Caco-2 (cell line): ENCODE results near the gene MARCHF2. TPM values are rescaled to one million over a fixed set of nuclear protein-coding genes. Genes with fewer than 3 reads are reported as not detected.

Source experiments
- BruUV-seq: library from RNA; stranded (reverse); fragments of 400-500 nt; replicated peaks from 2 replicates; lab custom pipeline; 2021; lab: Mats Ljungman, UMichigan
- CTCF ChIA-PET: fragments of 300-600 bp; sonication (Branson Sonifier 250); formaldehyde crosslinking; loops from one replicate; lab custom pipeline; 2022; ENCODE audit warnings: antibody characterized with exemption; lab: Charles Lee
- POLR2A ChIA-PET: fragments of 300-600 bp; sonication (Branson Sonifier 250); formaldehyde crosslinking; loops from one replicate; lab custom pipeline; 2022; ENCODE audit warnings: antibody characterized with exemption; lab: Charles Lee
- DNase-seq, 2 experiments: peaks; one replicate each; pipeline versions ENCODE4 v3.0.0 to v3.0.0-alpha.2; 2020 to 2022
- H3K27me3 ChIP-seq: replicated peaks from 2 replicates; pipeline ENCODE4 v1.6.0; 2011; ENCODE audit warnings: low read length; ENCODE audit not compliant: control insufficient read depth, insufficient read depth
- H3K36me3 ChIP-seq: 2 replicates; pipeline ENCODE4 v1.5.1; 2011; ENCODE audit warnings: low read length; ENCODE audit not compliant: control insufficient read depth, insufficient read depth
- H3K4me1 ChIP-seq: fragments of 250-450 bp; sonication (Bioruptor Pico); 2 replicates; pipeline ENCODE4 v1.5.1; 2020; ENCODE audit warnings: mild to moderate bottlenecking
- H3K4me3 ChIP-seq: 2 replicates; pipeline ENCODE4 v1.5.1; 2011; ENCODE audit warnings: low read depth, mild to moderate bottlenecking, control low read depth, low read length
- H3K9me3 ChIP-seq: fragments of 250-450 bp; sonication (Bioruptor Pico); 2 replicates; pipeline ENCODE4 v1.5.1; 2020; ENCODE audit warnings: mild to moderate bottlenecking, moderate library complexity
- H3K27ac Mint-ChIP-seq: one replicate; pipeline ENCODE4 v1.8.0; 2022; ENCODE audit warnings: mixed read lengths; ENCODE audit not compliant: unreplicated experiment
- H3K27me3 Mint-ChIP-seq: one replicate; pipeline ENCODE4 v1.8.0; 2022; ENCODE audit warnings: mixed read lengths; ENCODE audit not compliant: insufficient read depth, unreplicated experiment
- H3K36me3 Mint-ChIP-seq: one replicate; pipeline ENCODE4 v1.8.0; 2022; ENCODE audit warnings: mild to moderate bottlenecking, mixed read lengths; ENCODE audit not compliant: insufficient read depth, unreplicated experiment
- H3K4me1 Mint-ChIP-seq: one replicate; pipeline ENCODE4 v1.8.0; 2022; ENCODE audit warnings: low read depth, mixed read lengths; ENCODE audit not compliant: unreplicated experiment
- H3K4me3 Mint-ChIP-seq: one replicate; pipeline ENCODE4 v1.8.0; 2022; ENCODE audit warnings: mild to moderate bottlenecking, moderate library complexity, mixed read lengths; ENCODE audit not compliant: unreplicated experiment
- H3K9me3 Mint-ChIP-seq: one replicate; pipeline ENCODE4 v1.8.0; 2022; ENCODE audit warnings: mixed read lengths; ENCODE audit not compliant: unreplicated experiment
- intact Hi-C: fragments of 100-400 bp; cut with micrococcal nuclease; formaldehyde crosslinking; loops from one replicate; pipeline ENCODE4 v1.10.0; 2022; ENCODE audit not compliant: unreplicated experiment
- total RNA-seq: library from RNA; stranded (reverse); gene quantifications from 2 replicates; pipeline ENCODE4 v1.2.3, GENCODE V29; 2022
- TF ChIP-seq, protein P1 (sequence below), 2 experiments: fragments of 200-600 bp in 1 of 2; IDR thresholded peaks; 1 replicate in 1 of 2; 2 replicates in 1 of 2; pipeline versions ENCODE4 v1.5.1 to v1.8.0; 2011 to 2022; ENCODE audit warnings: antibody characterized with exemption in 1 of 2, control low read depth in 1 of 2, inconsistent platforms in 1 of 2, low read depth in 1 of 2, low read length in 1 of 2, mild to moderate bottlenecking in 1 of 2, moderate library complexity in 1 of 2; ENCODE audit not compliant: insufficient read depth in 1 of 2, severe bottlenecking in 1 of 2, unreplicated experiment in 1 of 2

Gene MARCHF2
- total RNA-seq, 1 experiment from 2014 or later = 13.8 TPM

DNA sequence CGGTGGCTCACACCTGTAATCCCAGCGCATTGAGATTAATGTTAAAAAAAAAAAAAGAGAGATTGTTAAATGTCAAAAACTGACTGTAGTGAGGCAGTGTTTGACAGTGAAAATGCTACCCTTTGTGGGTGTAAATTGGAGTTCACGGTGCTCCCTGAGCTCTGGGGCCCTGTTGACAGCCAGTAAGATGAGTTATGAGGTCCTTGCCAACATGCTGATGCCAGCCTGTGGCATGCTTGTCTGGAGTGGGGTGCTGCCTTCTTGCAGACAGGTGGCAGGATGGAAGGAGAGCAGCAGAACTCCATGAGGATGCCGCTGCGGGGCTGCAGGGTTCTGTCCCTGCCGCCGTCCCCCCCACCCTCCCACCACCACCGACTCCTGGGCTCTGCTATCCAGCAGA is 63.4 kb downstream of the MARCHF2 start:
- peaks cover 7% of the 10 kb centered on the region for H3K36me3 ChIP-seq
- CTCF ChIA-PET = no interaction called here

DNA sequence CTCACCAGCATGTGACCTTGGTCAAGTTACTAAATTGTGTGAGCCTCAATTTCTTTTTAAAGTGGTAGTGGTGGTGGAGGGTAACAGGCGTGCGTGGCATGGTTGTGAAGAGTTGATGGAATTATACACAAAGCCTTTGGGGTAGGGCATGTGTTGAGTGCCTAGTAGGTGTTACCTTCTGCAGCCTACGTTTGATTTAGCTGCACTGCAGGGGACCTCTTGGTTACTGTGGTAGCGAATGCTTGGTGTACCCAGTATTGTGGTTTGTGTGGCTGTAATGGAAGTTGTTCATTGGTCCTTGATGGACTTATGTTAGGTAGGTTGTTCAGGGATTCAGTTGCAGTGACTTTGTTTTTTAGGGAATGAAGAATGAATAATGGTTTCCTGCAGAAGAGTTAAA is 64.8 kb downstream of the MARCHF2 start:
- BruUV-seq = no TSS peak
- POLR2A ChIA-PET = no interaction called here
- no peaks in the 10 kb centered on the region for H3K9me3 ChIP-seq
- intact Hi-C loops = no loop called here
- no peak for DNase-seq
- peaks cover 7% of the 10 kb centered on the region for H3K36me3 ChIP-seq
- no peaks in the 10 kb centered on the region for H3K4me1 ChIP-seq
- Mint-ChIP-seq H3K27me3 (no peaks in the 10 kb centered on the region), H3K27ac (no peak overlapping the region), H3K9me3 (no peaks in the 10 kb centered on the region), H3K4me1 (peaks cover 8% of the 10 kb centered on the region), H3K4me3 (no peak overlapping the region), H3K36me3 (peaks cover 89% of the 10 kb centered on the region)
- CTCF ChIA-PET = no interaction called here
- H3K4me3 ChIP-seq = no peak overlapping the region
- H3K27me3 ChIP-seq = no peaks in the 10 kb centered on the region
- TF ChIP-seq, protein P1, sequence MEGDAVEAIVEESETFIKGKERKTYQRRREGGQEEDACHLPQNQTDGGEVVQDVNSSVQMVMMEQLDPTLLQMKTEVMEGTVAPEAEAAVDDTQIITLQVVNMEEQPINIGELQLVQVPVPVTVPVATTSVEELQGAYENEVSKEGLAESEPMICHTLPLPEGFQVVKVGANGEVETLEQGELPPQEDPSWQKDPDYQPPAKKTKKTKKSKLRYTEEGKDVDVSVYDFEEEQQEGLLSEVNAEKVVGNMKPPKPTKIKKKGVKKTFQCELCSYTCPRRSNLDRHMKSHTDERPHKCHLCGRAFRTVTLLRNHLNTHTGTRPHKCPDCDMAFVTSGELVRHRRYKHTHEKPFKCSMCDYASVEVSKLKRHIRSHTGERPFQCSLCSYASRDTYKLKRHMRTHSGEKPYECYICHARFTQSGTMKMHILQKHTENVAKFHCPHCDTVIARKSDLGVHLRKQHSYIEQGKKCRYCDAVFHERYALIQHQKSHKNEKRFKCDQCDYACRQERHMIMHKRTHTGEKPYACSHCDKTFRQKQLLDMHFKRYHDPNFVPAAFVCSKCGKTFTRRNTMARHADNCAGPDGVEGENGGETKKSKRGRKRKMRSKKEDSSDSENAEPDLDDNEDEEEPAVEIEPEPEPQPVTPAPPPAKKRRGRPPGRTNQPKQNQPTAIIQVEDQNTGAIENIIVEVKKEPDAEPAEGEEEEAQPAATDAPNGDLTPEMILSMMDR (IDR thresholded peaks at IDR 0.05; ENCODE audit: insufficient read depth in 1 of 2, low read depth in 1 of 2, low read length in 1 of 2, severe bottlenecking in 1 of 2, unreplicated experiment in 1 of 2) = no peak

More for the DNA sequence above, 63.4 kb downstream of the MARCHF2 start:
- peaks cover 8% of the 10 kb centered on the region for H3K4me1 Mint-ChIP-seq
- peaks cover 89% of the 10 kb centered on the region for H3K36me3 Mint-ChIP-seq
- no peak overlapping the region for H3K4me3 ChIP-seq
- no peak overlapping the region for H3K27ac Mint-ChIP-seq
- H3K4me3 Mint-ChIP-seq = no peak overlapping the region
- intact Hi-C loops = no loop called here
- no TSS peak for BruUV-seq
- POLR2A ChIA-PET = no interaction called here
- no peaks in the 10 kb centered on the region for H3K4me1 ChIP-seq
- DNase-seq = no peak
- H3K9me3 ChIP-seq = no peaks in the 10 kb centered on the region
- TF ChIP-seq, protein P1 (IDR thresholded peaks at IDR 0.05; ENCODE audit: insufficient read depth in 1 of 2, low read depth in 1 of 2, low read length in 1 of 2, severe bottlenecking in 1 of 2, unreplicated experiment in 1 of 2) = no peak
- no peaks in the 10 kb centered on the region for H3K27me3 ChIP-seq
- no peaks in the 10 kb centered on the region for H3K9me3 Mint-ChIP-seq
- H3K27me3 Mint-ChIP-seq = no peaks in the 10 kb centered on the region

DNA sequence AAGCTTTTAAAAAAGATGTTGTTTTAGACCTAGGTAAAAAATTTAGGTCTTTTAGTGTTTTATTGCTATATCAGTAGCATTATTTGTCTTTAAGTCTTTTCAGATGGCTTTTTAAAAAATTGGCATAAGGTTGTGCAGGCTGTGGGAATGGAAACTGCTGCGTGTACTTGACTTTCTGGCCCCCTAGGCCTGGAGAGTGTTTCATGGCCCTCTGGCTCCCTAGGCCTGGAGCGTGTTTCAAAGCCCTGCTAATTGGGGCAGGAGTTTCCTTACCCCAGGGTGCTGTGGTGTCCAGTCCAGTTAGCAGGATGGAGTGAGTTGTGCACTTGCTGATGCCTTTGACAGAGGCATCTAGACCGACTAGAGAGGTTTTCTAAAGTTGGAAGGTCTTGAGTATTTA is 65.5 kb downstream of the MARCHF2 start:
- Mint-ChIP-seq H3K4me1 (peaks cover 8% of the 10 kb centered on the region), H3K9me3 (no peaks in the 10 kb centered on the region), H3K4me3 (no peak overlapping the region), H3K27ac (no peak overlapping the region), H3K36me3 (peaks cover 89% of the 10 kb centered on the region), H3K27me3 (no peaks in the 10 kb centered on the region)
- TF ChIP-seq, protein P1 (IDR thresholded peaks at IDR 0.05; ENCODE audit: insufficient read depth in 1 of 2, low read depth in 1 of 2, low read length in 1 of 2, severe bottlenecking in 1 of 2, unreplicated experiment in 1 of 2) = no peak
- Histone ChIP-seq H3K4me3 (no peak overlapping the region), H3K4me1 (no peaks in the 10 kb centered on the region), H3K36me3 (peaks cover 6% of the 10 kb centered on the region), H3K9me3 (no peaks in the 10 kb centered on the region), H3K27me3 (no peaks in the 10 kb centered on the region)
- intact Hi-C loops = no loop called here
- no peak for DNase-seq
- ChIA-PET POLR2A (interaction anchor here (0.6 kb wide), 1 partner anchor 8 kb away, joined by 6 read pairs; no protein-coding TSS in a partner anchor), CTCF (no interaction called here)
- no TSS peak for BruUV-seq
